ENCODE data around the gene INCENP. TPM values are rescaled to one million over a fixed set of nuclear protein-coding genes. Genes with fewer than 3 reads are reported as not detected.

Gene INCENP
- polyA plus RNA-seq, 2 of the 4 experiments (the other 2 are of a cell fraction) = 29.5 to 55.8 TPM

- TF ChIP-seq, protein P1, sequence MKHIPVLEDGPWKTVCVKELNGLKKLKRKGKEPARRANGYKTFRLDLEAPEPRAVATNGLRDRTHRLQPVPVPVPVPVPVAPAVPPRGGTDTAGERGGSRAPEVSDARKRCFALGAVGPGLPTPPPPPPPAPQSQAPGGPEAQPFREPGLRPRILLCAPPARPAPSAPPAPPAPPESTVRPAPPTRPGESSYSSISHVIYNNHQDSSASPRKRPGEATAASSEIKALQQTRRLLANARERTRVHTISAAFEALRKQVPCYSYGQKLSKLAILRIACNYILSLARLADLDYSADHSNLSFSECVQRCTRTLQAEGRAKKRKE (CRISPR knock-in tag; IDR thresholded peaks at IDR 0.05; ENCODE audit: low read depth) = no peak
Measured at GRCh38 chr11:62125316-62125715, 1.5 kb downstream of the INCENP start (continued).

GRCh38 chr11:62125881-62126280, 2.1 kb downstream of the INCENP start:
- ChIA-PET POLR2A (no interaction called here), CTCF (interaction anchor here (1.5 to 2.1 kb wide), 2 partner anchors 12 to 18 kb away, joined by 3 to 10 read pairs; no protein-coding TSS in a partner anchor)
- ATAC-seq (no peak), FAIRE-seq (no peak), DNase-seq (ENCODE audit: low read depth in 1 of 2, low spot score in 1 of 2) (no peak)
- WGBS (ENCODE audit: missing lambda C conversion rate) = 84% methylated on average over 3 of the region's 3 CpGs
- TF ChIP-seq ESRRA (IDR thresholded peaks at IDR 0.05; ENCODE audit: borderline replicate concordance, low read length) = no peak
- TF ChIP-seq CHD2 (IDR thresholded peaks at IDR 0.05; ENCODE audit: low read length, partially characterized antibody) = no peak
- no peak for TF ChIP-seq KDM1A (IDR thresholded peaks at IDR 0.05; ENCODE audit: low read depth)
- no peak for TF ChIP-seq TFCP2L1 (CRISPR knock-in tag; IDR thresholded peaks at IDR 0.05)
- TF ChIP-seq SMC3 (IDR thresholded peaks at IDR 0.05) = no peak
- TF ChIP-seq TP53 (CRISPR knock-in tag; IDR thresholded peaks at IDR 0.05) = no peak
- TF ChIP-seq MYC (IDR thresholded peaks at IDR 0.05; ENCODE audit: borderline replicate concordance, low read length) = no peak
- no peak for TF ChIP-seq KDM5A (IDR thresholded peaks at IDR 0.05)
- no peak for TF ChIP-seq SREBF2 (IDR thresholded peaks at IDR 0.05)
- TF ChIP-seq HMGXB4 (CRISPR knock-in tag; IDR thresholded peaks at IDR 0.05; ENCODE audit: borderline replicate concordance) = no peak
- no peak for TF ChIP-seq EHF (CRISPR knock-in tag; IDR thresholded peaks at IDR 0.05)
- TF ChIP-seq HOXA7 (CRISPR knock-in tag; IDR thresholded peaks at IDR 0.05) = no peak
- no peak for TF ChIP-seq CEBPB (IDR thresholded peaks at IDR 0.05)
- Histone ChIP-seq H3K4me1 (peaks cover 15% of the 10 kb centered on the region), H3K4me3 (no peak overlapping the region), H3K27ac (peak overlapping the region in 1 of 2 experiments; percentile 3; a peak in 1 of 6 replicates), H3K9me3 (no peaks in the 10 kb centered on the region), H3K4me2 (peak overlapping the region; percentile 94)

- no peak for FAIRE-seq
- CTCF ChIA-PET = interaction anchor here (1.5 to 2.1 kb wide), 3 partner anchors 10 to 44 kb away, joined by 3 to 10 read pairs (median 6); no protein-coding TSS in a partner anchor
Measured at GRCh38 chr11:62127426-62127825, 3.6 kb downstream of the INCENP start.

More at GRCh38 chr11:62127426-62127825, 3.6 kb downstream of the INCENP start:
- POLR2A ChIA-PET = no interaction called here
- Histone ChIP-seq H3K27ac (no peak overlapping the region), H3K9me3 (no peaks in the 10 kb centered on the region), H3K4me2 (no peak overlapping the region), H3K4me3 (no peak overlapping the region), H3K4me1 (peaks cover 19% of the 10 kb centered on the region)
- DNase-seq (ENCODE audit: low read depth in 1 of 2, low spot score in 1 of 2) (no peak), ATAC-seq (no peak)
- TF ChIP-seq EP300 (IDR thresholded peaks at IDR 0.05) = no peak
- TF ChIP-seq, protein P2, sequence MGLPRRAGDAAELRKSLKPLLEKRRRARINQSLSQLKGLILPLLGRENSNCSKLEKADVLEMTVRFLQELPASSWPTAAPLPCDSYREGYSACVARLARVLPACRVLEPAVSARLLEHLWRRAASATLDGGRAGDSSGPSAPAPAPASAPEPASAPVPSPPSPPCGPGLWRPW (IDR thresholded peaks at IDR 0.05) = no peak
- TF ChIP-seq HOXB13 (CRISPR knock-in tag; IDR thresholded peaks at IDR 0.05; ENCODE audit: low read depth) = no peak
- no peak for TF ChIP-seq HMGXB4 (CRISPR knock-in tag; IDR thresholded peaks at IDR 0.05; ENCODE audit: borderline replicate concordance)
- no peak for TF ChIP-seq ESRRA (IDR thresholded peaks at IDR 0.05; ENCODE audit: borderline replicate concordance, low read length)
- 92% methylated on average over 1 of the region's 1 CpG for WGBS (ENCODE audit: missing lambda C conversion rate)
